ENCODE measurements around the gene GEMIN8.
A peak's percentile ranks its signal among the peaks of the same experiment; 100 is the strongest.

DNA sequence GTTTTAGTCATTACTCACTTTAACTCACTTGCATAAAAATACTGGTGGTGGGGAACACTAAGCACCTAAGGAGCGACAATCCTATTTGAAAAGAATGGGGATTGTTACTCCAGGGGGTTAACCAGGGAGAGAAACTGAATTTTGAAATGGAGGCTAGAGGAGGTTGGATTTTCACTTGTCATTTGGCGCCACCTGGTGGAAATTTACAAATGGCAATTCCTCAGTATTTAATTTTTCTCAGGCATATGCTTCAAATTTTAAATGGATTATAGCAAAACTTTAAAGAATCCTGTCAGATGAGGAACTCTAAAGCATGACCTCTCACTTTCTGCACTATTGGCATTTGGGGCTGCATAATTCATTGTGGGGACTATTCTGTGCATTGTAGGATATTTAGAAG, 2.7 kb upstream of the GEMIN8 start:
- TF ChIP-seq CTCF (IDR thresholded peaks at IDR 0.05; ENCODE audit: low read depth, low read length, poor library complexity, severe bottlenecking) = peak; percentile 58
- TF ChIP-seq EZH2phosphoT487 (IDR thresholded peaks at IDR 0.05; ENCODE audit: borderline replicate concordance, low read length) = no peak

Measured in DOHH2 (cell line).